Activated CD8-positive, alpha-beta memory T cell treated with anti-CD3 and anti-CD28 coated beads, Interleukin-2, amount 10 ng/mL, durations not matched to agents 7 days and 5 days (primary cell): Measurements from ENCODE around the gene GPER1. TPM values are rescaled to one million over a fixed set of nuclear protein-coding genes. Genes with fewer than 3 reads are reported as not detected.
"Not testable (repeated sequence)": the region's sequence is repeated elsewhere in the genome, so short reads cannot be mapped to it uniquely, and the experiment has no call there.

Experiments
- ATAC-seq: fragments of 150-1000 bp; cut with Tn5 transposase; one replicate; pipeline ENCODE4 v1.10.0; 2021; ENCODE audit warnings: moderate library complexity
- CTCF ChIA-PET: fragments of 350-600 bp; sonication (Branson Sonifier 250); formaldehyde crosslinking; loops from one replicate; lab custom pipeline; 2021; ENCODE audit warnings: antibody characterized with exemption; lab: Charles Lee
- DNase-seq: peaks from one replicate; pipeline ENCODE4 v3.0.0-alpha.2; 2020
- H3K27ac Mint-ChIP-seq: one replicate; pipeline ENCODE4 v1.8.0; 2021; ENCODE audit warnings: mild to moderate bottlenecking, mixed read lengths
- H3K27me3 Mint-ChIP-seq: one replicate; pipeline ENCODE4 v1.8.0; 2021; ENCODE audit warnings: mixed read lengths
- H3K36me3 Mint-ChIP-seq: one replicate; pipeline ENCODE4 v1.8.0; 2021; ENCODE audit warnings: mild to moderate bottlenecking, mixed read lengths
- H3K4me1 Mint-ChIP-seq: one replicate; pipeline ENCODE4 v1.8.0; 2021; ENCODE audit warnings: mixed read lengths
- H3K4me3 Mint-ChIP-seq: one replicate; pipeline ENCODE4 v1.8.0; 2021; ENCODE audit warnings: mild to moderate bottlenecking, moderate library complexity, mixed read lengths
- H3K9me3 Mint-ChIP-seq: one replicate; pipeline ENCODE4 v1.8.0; 2022; ENCODE audit warnings: low read depth, mixed read lengths
- total RNA-seq, 2 experiments: library from RNA; stranded (reverse); gene quantifications; one replicate each; pipeline ENCODE4 v1.2.3, GENCODE V29; 2021

The GPER1 gene
- total RNA-seq, 2 experiments from 2014 or later = not detected

- H3K27me3 Mint-ChIP-seq = no peaks in the 10 kb centered on the region
- CTCF ChIA-PET = interaction anchor here (0.6 to 4.1 kb wide), 42 partner anchors 9 to 410 kb away, joined by 3 to 322 read pairs (median 4); partner anchors contain the start of genes COX19, CYP2W1, GPER1 and GPR146
- DNase-seq (peak; percentile 87), ATAC-seq (peak; percentile 98)
- peaks cover 2% of the 10 kb centered on the region for H3K4me1 Mint-ChIP-seq
- H3K4me3 Mint-ChIP-seq = no peak overlapping the region
- no peaks in the 10 kb centered on the region for H3K36me3 Mint-ChIP-seq
- H3K9me3 Mint-ChIP-seq = peaks cover 5% of the 10 kb centered on the region
- no peak overlapping the region for H3K27ac Mint-ChIP-seq
Observed at GRCh38 chr7:1065585-1066241, 22.2 kb upstream of the GPER1 start.

- H3K27me3 Mint-ChIP-seq = no peaks in the 10 kb centered on the region
- CTCF ChIA-PET = interaction anchor here (0.8 to 4.1 kb wide), 32 partner anchors 9 to 409 kb away, joined by 3 to 322 read pairs (median 6); partner anchors contain the start of genes COX19, GPER1, GPR146 and ZFAND2A
- H3K27ac Mint-ChIP-seq = no peak overlapping the region
- ATAC-seq = no peak
- H3K9me3 Mint-ChIP-seq = peaks cover 8% of the 10 kb centered on the region
- H3K4me1 Mint-ChIP-seq = peaks cover 2% of the 10 kb centered on the region
- no peaks in the 10 kb centered on the region for H3K36me3 Mint-ChIP-seq
- no peak overlapping the region for H3K4me3 Mint-ChIP-seq
- no peak for DNase-seq
Observed at GRCh38 chr7:1066242-1066588, 21.7 kb upstream of the GPER1 start.

- Mint-ChIP-seq H3K9me3 (peaks cover 8% of the 10 kb centered on the region), H3K27ac (no peak overlapping the region), H3K4me3 (no peak overlapping the region), H3K36me3 (no peaks in the 10 kb centered on the region), H3K4me1 (peaks cover 2% of the 10 kb centered on the region), H3K27me3 (no peaks in the 10 kb centered on the region)
- CTCF ChIA-PET = interaction anchor here (2.2 kb wide), 1 partner anchor 75 kb away, joined by 13 read pairs; no protein-coding TSS in a partner anchor
- no peak for DNase-seq
- ATAC-seq = no peak
Observed at GRCh38 chr7:1068013-1068412, 19.9 kb upstream of the GPER1 start.

- Mint-ChIP-seq H3K27ac (no peak overlapping the region), H3K9me3 (peaks cover 8% of the 10 kb centered on the region), H3K4me1 (peaks cover 2% of the 10 kb centered on the region), H3K36me3 (no peaks in the 10 kb centered on the region), H3K27me3 (no peaks in the 10 kb centered on the region), H3K4me3 (no peak overlapping the region)
- ATAC-seq (no peak), DNase-seq (no peak)
- CTCF ChIA-PET = interaction anchor here (2.2 kb wide), 1 partner anchor 75 kb away, joined by 13 read pairs; no protein-coding TSS in a partner anchor
Observed at GRCh38 chr7:1068619-1069018, 19.3 kb upstream of the GPER1 start.

- ATAC-seq = no peak
- CTCF ChIA-PET = no interaction called here
- Mint-ChIP-seq H3K36me3 (no peaks in the 10 kb centered on the region), H3K27me3 (no peaks in the 10 kb centered on the region), H3K4me3 (no peak overlapping the region), H3K4me1 (peaks cover 1% of the 10 kb centered on the region), H3K9me3 (peaks cover 8% of the 10 kb centered on the region), H3K27ac (no peak overlapping the region)
- no peak for DNase-seq
Observed at GRCh38 chr7:1070544-1071011, 17.3 kb upstream of the GPER1 start.

GRCh38 chr7:1071731-1072254, 16.1 kb upstream of the GPER1 start:
- H3K27me3 Mint-ChIP-seq = no peaks in the 10 kb centered on the region
- H3K27ac Mint-ChIP-seq = no peak overlapping the region
- H3K9me3 Mint-ChIP-seq = peaks cover 8% of the 10 kb centered on the region
- DNase-seq (no peak), ATAC-seq (no peak)
- H3K36me3 Mint-ChIP-seq = no peaks in the 10 kb centered on the region
- no peaks in the 10 kb centered on the region for H3K4me1 Mint-ChIP-seq
- no peak overlapping the region for H3K4me3 Mint-ChIP-seq
- CTCF ChIA-PET = interaction anchor here (2.0 kb wide), 1 partner anchor 79 kb away, joined by 11 read pairs; no protein-coding TSS in a partner anchor

- Mint-ChIP-seq H3K9me3 (peaks cover 8% of the 10 kb centered on the region), H3K4me1 (no peaks in the 10 kb centered on the region), H3K36me3 (no peaks in the 10 kb centered on the region), H3K27ac (no peak overlapping the region), H3K4me3 (no peak overlapping the region), H3K27me3 (no peaks in the 10 kb centered on the region)
- CTCF ChIA-PET = interaction anchor here (2.0 kb wide), 1 partner anchor 80 kb away, joined by 11 read pairs; no protein-coding TSS in a partner anchor
- DNase-seq = no peak
- ATAC-seq = no peak
Observed at GRCh38 chr7:1073142-1073977, 14.6 kb upstream of the GPER1 start.

- not testable (repeated sequence) for H3K9me3 Mint-ChIP-seq, H3K4me1 Mint-ChIP-seq, H3K36me3 Mint-ChIP-seq, H3K4me3 Mint-ChIP-seq, DNase-seq, H3K27me3 Mint-ChIP-seq, ATAC-seq, H3K27ac Mint-ChIP-seq
- CTCF ChIA-PET = interaction anchor here (2.0 kb wide), 2 partner anchors 8 to 81 kb away, joined by 10 to 11 read pairs; no protein-coding TSS in a partner anchor
Observed at GRCh38 chr7:1074018-1074417, 13.9 kb upstream of the GPER1 start.

GRCh38 chr7:1074593-1075431, 13.1 kb upstream of the GPER1 start:
- CTCF ChIA-PET = interaction anchor here (1.0 to 2.0 kb wide), 3 partner anchors 9 to 113 kb away, joined by 3 to 10 read pairs (median 6); no protein-coding TSS in a partner anchor
- Mint-ChIP-seq H3K9me3 (peaks cover 8% of the 10 kb centered on the region), H3K36me3 (no peaks in the 10 kb centered on the region), H3K27me3 (no peaks in the 10 kb centered on the region), H3K4me1 (no peaks in the 10 kb centered on the region), H3K4me3 (no peak overlapping the region), H3K27ac (no peak overlapping the region)
- no peak for ATAC-seq
- DNase-seq = no peak

- H3K9me3 Mint-ChIP-seq = no peaks in the 10 kb centered on the region
- no peaks in the 10 kb centered on the region for H3K27me3 Mint-ChIP-seq
- H3K36me3 Mint-ChIP-seq = no peaks in the 10 kb centered on the region
- DNase-seq = no peak
- no peak for ATAC-seq
- CTCF ChIA-PET = interaction anchor here (0.8 to 2.0 kb wide), 3 partner anchors 9 to 84 kb away, joined by 3 to 10 read pairs (median 3); no protein-coding TSS in a partner anchor
- H3K27ac Mint-ChIP-seq = no peak overlapping the region
- no peaks in the 10 kb centered on the region for H3K4me1 Mint-ChIP-seq
- H3K4me3 Mint-ChIP-seq = no peak overlapping the region
Observed at GRCh38 chr7:1076184-1077072, 11.5 kb upstream of the GPER1 start.

- H3K36me3 Mint-ChIP-seq = no peaks in the 10 kb centered on the region
- CTCF ChIA-PET = interaction anchor here (1.2 to 2.4 kb wide), 3 partner anchors 13 to 98 kb away, joined by 4 to 10 read pairs (median 6); no protein-coding TSS in a partner anchor
- H3K27me3 Mint-ChIP-seq = no peaks in the 10 kb centered on the region
- H3K27ac Mint-ChIP-seq = no peak overlapping the region
- no peak overlapping the region for H3K4me3 Mint-ChIP-seq
- ATAC-seq (no peak), DNase-seq (no peak)
- H3K4me1 Mint-ChIP-seq = no peaks in the 10 kb centered on the region
- H3K9me3 Mint-ChIP-seq = no peaks in the 10 kb centered on the region
Observed at GRCh38 chr7:1078519-1078918, 9.4 kb upstream of the GPER1 start.
